Measurements from ENCODE around the gene AUP1.

Gene AUP1

DNA sequence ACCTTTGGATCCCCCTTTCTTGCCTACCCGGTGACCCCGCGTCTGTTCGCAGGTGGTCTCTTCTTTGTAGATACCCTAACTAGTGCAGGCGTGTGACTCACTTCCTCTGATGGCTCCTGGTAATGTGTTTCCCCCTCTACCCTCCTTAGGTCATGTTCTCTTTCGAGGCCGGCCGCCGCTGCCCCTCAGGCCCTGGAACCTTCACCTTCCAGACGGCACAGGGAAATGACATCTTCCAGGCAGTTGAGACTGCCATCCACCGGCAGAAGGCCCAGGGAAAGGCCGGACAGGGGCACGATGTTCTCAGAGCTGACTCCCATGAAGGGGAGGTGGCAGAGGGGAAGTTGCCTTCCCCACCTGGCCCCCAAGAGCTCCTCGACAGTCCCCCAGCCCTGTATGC is 26.7 kb upstream of the AUP1 start:
- Histone ChIP-seq H3K27me3 (ENCODE audit: low read depth, low read length) (peaks cover 8% of the 10 kb centered on the region; the same call in 1 of the 2 replicates), H4K20me1 (ENCODE audit: insufficient read depth, low read length) (no peaks in the 10 kb centered on the region), H3K4me1 (ENCODE audit: low read length) (peaks cover 11% of the 10 kb centered on the region), H3K79me2 (ENCODE audit: low read length) (peaks cover 3% of the 10 kb centered on the region; the same call in 1 of the 2 replicates), H2AFZ (ENCODE audit: low read depth, low read length) (no peak overlapping the region), H3K27ac (ENCODE audit: low read length) (no peak overlapping the region), H3K4me3 (ENCODE audit: low read length) (no peak overlapping the region), H3K36me3 (replicated peaks; ENCODE audit: low read depth, low read length) (no peaks in the 10 kb centered on the region), H3K4me2 (ENCODE audit: low read length) (no peak overlapping the region), H3K9me3 (ENCODE audit: insufficient read depth, low read length) (no peaks in the 10 kb centered on the region), H3K9ac (ENCODE audit: low read length) (no peak overlapping the region)
- no peak for TF ChIP-seq EZH2phosphoT487 (IDR thresholded peaks at IDR 0.05; ENCODE audit: low read depth)
- TF ChIP-seq, protein P1, sequence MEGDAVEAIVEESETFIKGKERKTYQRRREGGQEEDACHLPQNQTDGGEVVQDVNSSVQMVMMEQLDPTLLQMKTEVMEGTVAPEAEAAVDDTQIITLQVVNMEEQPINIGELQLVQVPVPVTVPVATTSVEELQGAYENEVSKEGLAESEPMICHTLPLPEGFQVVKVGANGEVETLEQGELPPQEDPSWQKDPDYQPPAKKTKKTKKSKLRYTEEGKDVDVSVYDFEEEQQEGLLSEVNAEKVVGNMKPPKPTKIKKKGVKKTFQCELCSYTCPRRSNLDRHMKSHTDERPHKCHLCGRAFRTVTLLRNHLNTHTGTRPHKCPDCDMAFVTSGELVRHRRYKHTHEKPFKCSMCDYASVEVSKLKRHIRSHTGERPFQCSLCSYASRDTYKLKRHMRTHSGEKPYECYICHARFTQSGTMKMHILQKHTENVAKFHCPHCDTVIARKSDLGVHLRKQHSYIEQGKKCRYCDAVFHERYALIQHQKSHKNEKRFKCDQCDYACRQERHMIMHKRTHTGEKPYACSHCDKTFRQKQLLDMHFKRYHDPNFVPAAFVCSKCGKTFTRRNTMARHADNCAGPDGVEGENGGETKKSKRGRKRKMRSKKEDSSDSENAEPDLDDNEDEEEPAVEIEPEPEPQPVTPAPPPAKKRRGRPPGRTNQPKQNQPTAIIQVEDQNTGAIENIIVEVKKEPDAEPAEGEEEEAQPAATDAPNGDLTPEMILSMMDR (IDR thresholded peaks at IDR 0.05; ENCODE audit: low read depth, low read length): no peak

DNA sequence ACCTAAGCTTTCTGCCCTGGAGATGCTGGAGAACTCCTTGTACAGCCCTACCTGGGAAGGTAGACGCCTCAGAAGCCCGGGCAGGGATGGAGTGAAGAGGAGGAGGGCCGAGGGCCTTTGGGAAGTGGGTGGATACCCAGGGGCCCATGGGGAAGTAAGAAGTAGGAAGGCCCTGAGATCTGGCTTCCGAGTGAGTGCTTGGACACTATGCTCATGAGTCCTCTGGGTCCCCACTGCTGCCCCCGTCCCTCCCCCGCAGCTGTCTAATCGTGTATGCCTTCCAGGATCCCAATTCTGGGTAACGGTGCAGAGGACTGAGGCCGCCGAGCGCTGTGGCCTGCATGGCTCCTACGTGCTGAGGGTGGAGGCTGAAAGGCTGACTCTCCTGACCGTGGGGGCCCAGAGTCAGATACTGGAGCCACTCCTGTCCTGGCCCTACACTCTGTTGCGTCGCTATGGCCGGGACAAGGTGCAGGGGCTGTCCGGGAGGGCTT is 26.2 kb upstream of the AUP1 start:
- 0 out of 2 replicates have a peak, but pooled peaks cover 6% of the 10 kb centered on the region for H3K27me3 ChIP-seq (ENCODE audit: low read depth, low read length)
- peak overlapping the region; percentile 90 for H3K4me3 ChIP-seq (ENCODE audit: low read length)
- no peaks in the 10 kb centered on the region for H3K9me3 ChIP-seq (ENCODE audit: insufficient read depth, low read length)
- H4K20me1 ChIP-seq (ENCODE audit: insufficient read depth, low read length): no peaks in the 10 kb centered on the region
- no peak for TF ChIP-seq EZH2phosphoT487 (IDR thresholded peaks at IDR 0.05; ENCODE audit: low read depth)
- TF ChIP-seq, protein P1 (IDR thresholded peaks at IDR 0.05; ENCODE audit: low read depth, low read length): no peak
- no peak overlapping the region for H2AFZ ChIP-seq (ENCODE audit: low read depth, low read length)
- H3K36me3 ChIP-seq (replicated peaks; ENCODE audit: low read depth, low read length): no peaks in the 10 kb centered on the region
- H3K4me2 ChIP-seq (ENCODE audit: low read length): peak overlapping the region; percentile 93
- H3K79me2 ChIP-seq (ENCODE audit: low read length): peaks cover 3% of the 10 kb centered on the region; the same call in 1 of the 2 replicates
- no peak overlapping the region for H3K27ac ChIP-seq (ENCODE audit: low read length)
- H3K4me1 ChIP-seq (ENCODE audit: low read length): peaks cover 11% of the 10 kb centered on the region
- H3K9ac ChIP-seq (ENCODE audit: low read length): peak overlapping the region; percentile 91

DNA sequence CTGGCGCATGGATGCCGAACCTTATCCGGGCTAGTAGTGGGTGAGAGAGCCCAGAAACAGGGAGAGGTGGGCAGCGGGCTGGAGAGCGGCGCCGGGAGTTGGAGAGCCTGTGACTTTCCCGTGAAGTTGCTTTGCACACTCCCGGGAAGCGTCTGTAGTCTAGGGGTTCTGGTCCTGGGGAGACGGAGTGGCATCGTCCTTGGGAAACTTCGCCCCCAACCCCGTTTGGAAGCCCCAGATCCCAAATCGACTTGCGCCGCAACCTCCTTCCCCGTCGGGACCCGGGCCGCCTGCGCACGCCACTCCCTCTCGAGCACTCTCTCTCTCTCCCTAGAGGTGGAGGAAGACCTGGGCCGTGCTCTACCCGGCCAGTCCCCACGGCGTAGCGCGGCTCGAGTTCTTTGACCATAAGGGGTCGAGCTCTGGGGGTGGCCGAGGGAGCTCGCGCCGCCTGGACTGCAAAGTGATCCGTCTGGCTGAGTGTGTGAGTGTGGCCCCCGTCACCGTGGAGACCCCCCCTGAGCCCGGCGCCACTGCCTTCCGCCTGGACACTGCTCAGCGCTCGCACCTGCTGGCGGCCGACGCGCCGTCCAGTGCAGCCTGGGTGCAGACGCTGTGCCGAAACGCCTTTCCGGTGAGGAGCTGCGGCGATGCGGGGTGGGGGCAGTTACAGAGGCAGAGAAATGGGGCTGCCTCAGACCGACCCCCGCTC is 25.5 kb upstream of the AUP1 start:
- Histone ChIP-seq H3K9ac (ENCODE audit: low read length) (peak overlapping the region; percentile 91), H3K27me3 (ENCODE audit: low read depth, low read length) (no peaks in the 10 kb centered on the region), H3K36me3 (replicated peaks; ENCODE audit: low read depth, low read length) (no peaks in the 10 kb centered on the region), H3K79me2 (ENCODE audit: low read length) (peaks cover 3% of the 10 kb centered on the region; the same call in 1 of the 2 replicates), H3K4me2 (ENCODE audit: low read length) (peak overlapping the region; percentile 93), H3K4me1 (ENCODE audit: low read length) (peaks cover 11% of the 10 kb centered on the region), H4K20me1 (ENCODE audit: insufficient read depth, low read length) (no peaks in the 10 kb centered on the region), H2AFZ (ENCODE audit: low read depth, low read length) (peak overlapping the region; percentile 61; the same call in 1 of the 2 replicates), H3K27ac (ENCODE audit: low read length) (peak overlapping the region; percentile 33; the same call in 1 of the 2 replicates), H3K9me3 (ENCODE audit: insufficient read depth, low read length) (no peaks in the 10 kb centered on the region), H3K4me3 (ENCODE audit: low read length) (peak overlapping the region; percentile 90)
- TF ChIP-seq EZH2phosphoT487 (IDR thresholded peaks at IDR 0.05; ENCODE audit: low read depth): no peak
- TF ChIP-seq, protein P1 (IDR thresholded peaks at IDR 0.05; ENCODE audit: low read depth, low read length): no peak
